Measurements from ENCODE around the gene RAD51B.

- TF ChIP-seq POLR2A (IDR thresholded peaks at IDR 0.05; ENCODE audit: low read depth, low read length) (no peak), POLR2AphosphoS5 (IDR thresholded peaks at IDR 0.05; ENCODE audit: low read depth, low read length) (no peak), SPI1 (IDR thresholded peaks at IDR 0.05; ENCODE audit: low read depth, low read length) (no peak), TAF1 (IDR thresholded peaks at IDR 0.05; ENCODE audit: low read depth, low read length) (no peak)
These were observed 787.7 kb downstream of the RAD51B start for GRCh38 chr14:68607081-68607866.

Measured in GM12891 (cell line).